ENCODE measurements around the gene TRIM13.
"Not testable (repeated sequence)": the region's sequence is repeated elsewhere in the genome, so short reads cannot be mapped to it uniquely, and the experiment has no call there.

TRIM13 gene

DNA sequence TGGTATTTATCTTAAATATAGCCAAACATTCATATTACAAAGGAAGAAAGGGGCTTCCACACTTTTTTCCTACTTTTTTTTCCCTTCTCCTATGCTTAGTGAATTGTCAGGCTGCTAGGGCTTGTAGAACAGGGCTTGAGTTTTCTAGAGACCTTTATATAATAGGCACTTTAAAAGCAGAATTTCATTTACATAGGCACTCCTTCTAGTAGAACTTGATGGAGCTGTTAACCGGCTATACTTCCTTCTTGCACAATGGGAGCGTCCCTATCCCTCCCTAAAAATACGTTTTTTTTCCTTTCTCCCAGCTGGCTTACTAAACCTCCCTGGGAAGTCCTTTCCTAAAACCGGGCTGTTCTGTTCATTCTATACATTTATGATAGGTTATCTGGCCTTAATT is 1.1 kb downstream of the TRIM13 start:
- ATAC-seq: no peak

DNA sequence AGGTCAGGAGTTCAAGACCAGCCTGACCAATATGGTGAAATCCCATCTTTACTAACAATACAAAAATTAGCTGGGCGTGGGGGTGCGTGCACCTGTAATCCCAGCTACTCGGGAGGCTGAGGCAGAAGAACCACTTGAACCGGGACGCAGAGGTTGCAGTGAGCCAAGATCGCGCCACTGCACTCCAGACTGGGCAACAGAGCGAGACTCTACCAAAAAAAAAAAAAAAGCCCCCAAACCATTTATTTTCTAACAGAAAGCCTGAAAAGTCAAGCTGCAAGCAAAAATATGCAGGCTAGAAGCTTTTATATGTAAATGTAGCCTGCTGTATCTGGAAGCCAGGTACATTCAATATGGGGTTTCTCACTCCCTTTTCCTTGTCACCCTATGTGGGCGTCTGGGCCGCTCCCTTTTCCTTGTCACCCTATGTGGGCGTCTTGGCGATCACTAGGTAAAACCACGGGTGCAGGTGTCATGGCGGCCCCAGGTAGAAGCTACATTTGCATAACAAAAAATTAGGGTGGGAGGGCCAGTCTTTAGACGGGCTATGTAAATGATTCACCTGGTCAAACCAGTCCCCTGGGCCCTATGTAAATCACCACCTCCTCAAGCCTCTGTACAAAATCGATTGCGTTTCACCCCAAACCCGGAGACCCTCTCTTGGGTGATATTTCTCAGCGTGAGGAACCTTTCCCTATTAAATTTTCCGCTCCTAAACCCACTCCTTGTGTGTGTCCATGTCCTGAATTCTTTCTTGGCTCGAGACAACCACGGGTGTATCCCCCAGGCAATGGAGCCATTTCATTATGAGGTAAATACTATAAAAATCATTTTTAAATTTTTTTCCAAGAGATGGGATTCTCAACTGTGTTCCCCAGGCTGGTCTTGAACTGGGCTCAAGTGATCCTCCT is 2.1 kb downstream of the TRIM13 start:
- no peak for ATAC-seq

DNA sequence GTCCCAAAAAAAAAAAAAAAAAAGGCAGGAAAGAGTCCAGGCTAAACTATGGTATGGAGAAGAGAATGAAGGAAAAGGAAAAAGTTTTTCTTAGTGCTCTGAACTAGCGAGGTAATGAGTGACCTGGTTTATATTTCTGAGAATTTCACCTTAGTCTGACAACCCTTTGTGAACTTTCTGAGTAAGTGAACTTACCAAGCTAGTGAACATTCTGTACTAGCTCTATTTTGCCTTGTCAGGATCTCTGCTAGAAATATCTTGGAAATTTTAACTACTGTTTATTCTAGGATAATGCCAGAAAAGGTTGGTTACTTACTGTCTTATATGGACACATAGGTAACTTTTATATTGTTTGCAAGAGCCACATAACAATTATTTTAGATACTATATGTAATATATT is 4.4 kb downstream of the TRIM13 start:
- ATAC-seq: no peak

- no peak for ATAC-seq
Measured at GRCh38 chr13:50006426-50007135, 9.7 kb downstream of the TRIM13 start.

GRCh38 chr13:50011461-50011860 is 14.6 kb downstream of the TRIM13 start:
- ATAC-seq: no peak

DNA sequence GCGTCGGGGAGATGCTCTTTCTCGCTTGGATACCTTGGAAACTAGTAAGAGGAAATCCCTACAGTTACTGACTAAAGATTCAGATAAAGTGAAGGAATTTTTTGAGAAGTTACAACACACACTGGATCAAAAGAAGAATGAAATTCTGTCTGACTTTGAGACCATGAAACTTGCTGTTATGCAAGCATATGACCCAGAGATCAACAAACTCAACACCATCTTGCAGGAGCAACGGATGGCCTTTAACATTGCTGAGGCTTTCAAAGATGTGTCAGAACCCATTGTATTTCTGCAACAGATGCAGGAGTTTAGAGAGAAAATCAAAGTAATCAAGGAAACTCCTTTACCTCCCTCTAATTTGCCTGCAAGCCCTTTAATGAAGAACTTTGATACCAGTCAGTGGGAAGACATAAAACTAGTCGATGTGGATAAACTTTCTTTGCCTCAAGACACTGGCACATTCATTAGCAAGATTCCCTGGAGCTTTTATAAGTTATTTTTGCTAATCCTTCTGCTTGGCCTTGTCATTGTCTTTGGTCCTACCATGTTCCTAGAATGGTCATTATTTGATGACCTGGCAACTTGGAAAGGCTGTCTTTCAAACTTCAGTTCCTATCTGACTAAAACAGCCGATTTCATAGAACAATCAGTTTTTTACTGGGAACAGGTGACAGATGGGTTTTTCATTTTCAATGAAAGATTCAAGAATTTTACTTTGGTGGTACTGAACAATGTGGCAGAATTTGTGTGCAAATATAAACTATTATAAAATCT is 15.7 kb downstream of the TRIM13 start:
- ATAC-seq: no peak

DNA sequence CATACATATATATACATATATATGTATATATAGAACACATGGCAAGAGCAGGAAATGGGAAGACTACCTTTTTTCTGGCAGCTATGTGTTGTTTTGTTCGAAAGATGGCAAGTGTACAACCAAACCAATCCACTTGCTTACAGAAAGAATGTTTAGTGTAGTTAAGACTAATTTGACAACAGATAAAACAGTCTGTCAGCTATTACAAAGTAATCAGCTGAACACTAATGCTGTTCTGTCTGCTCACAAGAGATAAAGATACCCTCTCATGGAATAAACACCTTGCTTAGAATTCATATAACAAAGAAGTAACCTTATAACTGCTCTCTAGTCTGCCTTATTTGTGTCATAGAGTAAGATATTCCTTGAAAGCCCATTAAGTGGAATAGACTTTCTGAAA is 17.5 kb downstream of the TRIM13 start:
- no peak for ATAC-seq

GRCh38 chr13:50015258-50015657 is 18.4 kb downstream of the TRIM13 start, which contains the start of gene KCNRG:
KCNRG (plus strand) TSS chr13:50015444; CDS start chr13:50015494, 50 bp downstream.
- no peak for ATAC-seq

- ATAC-seq: no peak
Measured at GRCh38 chr13:50015750-50016149, 18.9 kb downstream of the TRIM13 start.

DNA sequence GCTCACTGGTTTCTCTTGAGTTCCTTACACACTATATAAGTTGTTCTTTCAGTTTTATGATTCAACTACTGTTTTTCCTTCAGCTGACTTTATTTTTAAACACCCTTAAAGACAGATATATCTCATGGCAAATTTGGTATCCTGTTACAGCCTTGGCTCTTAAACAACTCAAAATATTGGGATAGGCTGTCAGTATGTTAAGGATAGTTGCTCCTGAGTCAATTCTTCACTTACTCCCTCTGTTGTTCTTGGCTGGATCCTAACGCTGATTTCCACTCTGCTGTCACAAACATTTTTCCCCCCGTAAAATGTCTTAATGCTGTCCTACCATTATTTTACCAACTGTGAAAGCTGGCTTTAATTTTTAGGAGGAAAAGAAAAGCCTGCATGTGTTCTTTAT is 19.6 kb downstream of the TRIM13 start:
- ATAC-seq: no peak

DNA sequence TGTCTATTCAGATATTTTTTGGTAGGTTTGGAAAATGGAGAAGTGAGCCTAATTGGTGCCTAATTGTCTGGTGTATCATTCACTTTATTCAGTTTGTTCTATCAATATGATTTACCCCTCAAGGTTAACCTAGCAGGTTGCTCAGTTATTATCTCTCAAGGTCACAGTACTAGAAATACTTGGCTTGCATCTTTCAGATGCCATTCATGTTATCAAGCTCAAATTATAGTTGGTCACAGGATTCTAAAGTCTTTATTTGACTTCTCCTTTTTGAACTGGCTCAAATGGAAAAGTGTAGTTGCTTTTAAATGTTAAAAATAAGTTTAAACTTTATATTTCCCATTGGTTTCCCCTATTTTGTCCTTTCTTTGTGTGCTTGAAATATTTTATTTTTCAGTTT is 21.0 kb downstream of the TRIM13 start:
- ATAC-seq: no peak

DNA sequence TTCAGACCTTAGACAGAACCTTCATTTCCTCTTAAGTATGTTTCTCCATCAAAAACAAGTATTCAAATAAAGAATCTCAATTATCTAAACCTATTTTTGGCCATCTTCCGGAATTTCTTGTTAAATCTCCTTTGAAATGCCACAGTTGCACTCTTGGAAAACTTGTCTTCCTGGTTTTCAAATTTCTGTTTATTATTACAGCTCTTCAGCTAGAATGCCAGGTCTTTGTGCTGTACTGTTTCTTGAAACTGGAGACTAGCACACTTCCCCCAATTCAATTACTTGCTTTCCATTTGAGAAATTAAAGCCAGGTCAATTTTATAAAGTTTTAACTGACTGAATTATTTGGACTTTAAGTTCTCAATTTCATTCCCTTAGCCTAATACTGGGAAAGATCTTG is 28.6 kb downstream of the TRIM13 start:
- no peak for ATAC-seq

DNA sequence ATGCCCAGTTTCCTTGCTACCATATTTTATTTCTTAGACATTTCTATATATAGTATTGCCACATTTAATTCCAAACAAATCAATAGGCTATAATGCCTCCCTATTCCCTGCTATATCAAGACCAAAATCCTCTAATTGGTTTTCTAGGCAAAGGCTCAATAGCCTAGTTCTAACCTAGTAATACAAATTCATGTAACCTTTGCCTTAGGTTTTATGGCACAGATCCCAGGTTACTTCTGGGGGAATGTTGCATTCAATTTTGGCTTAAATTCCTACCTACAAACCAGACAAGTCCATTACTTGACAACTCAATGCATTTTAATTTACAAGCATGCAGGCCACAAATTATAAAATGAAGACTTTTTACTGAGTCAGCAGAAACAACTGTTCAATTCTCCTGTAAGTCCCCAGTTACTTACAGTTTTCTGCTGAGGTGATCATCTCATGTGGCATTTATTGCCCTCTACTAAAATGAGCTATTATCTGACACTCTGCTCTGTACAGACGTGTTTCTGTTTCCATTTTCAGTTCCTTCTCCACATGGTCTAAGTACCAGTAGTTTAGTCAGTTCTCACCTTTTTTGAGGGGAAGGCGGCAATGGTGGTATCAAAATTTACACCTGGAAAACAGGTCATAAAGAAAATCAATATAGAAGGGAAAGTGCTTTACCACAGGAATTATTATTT is 30.1 kb downstream of the TRIM13 start:
- ATAC-seq: peak; percentile 60 to 70

GRCh38 chr13:50030315-50030714 is 33.5 kb downstream of the TRIM13 start:
- no peak for ATAC-seq

DNA sequence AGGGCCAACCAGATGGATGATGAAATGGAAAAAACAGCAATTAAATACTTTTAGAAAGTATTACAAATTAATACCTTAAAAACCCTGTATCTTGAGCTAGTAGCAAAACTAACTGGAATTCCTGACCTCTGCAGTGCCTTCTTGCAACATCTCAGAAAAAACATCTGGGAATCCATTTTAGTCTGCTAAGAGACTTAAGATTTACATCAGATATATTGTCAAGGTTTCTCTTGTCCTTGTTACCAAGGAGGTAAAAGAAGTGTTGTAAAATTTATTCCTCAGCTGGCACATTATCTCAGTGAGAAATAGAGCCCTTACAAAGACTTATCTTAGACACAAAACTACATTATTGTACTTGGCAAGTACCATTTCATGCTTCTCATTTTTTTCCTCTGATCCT is 36.9 kb downstream of the TRIM13 start:
- ATAC-seq: no peak

GRCh38 chr13:50037788-50038187 is 40.9 kb downstream of the TRIM13 start:
- no peak for ATAC-seq

DNA sequence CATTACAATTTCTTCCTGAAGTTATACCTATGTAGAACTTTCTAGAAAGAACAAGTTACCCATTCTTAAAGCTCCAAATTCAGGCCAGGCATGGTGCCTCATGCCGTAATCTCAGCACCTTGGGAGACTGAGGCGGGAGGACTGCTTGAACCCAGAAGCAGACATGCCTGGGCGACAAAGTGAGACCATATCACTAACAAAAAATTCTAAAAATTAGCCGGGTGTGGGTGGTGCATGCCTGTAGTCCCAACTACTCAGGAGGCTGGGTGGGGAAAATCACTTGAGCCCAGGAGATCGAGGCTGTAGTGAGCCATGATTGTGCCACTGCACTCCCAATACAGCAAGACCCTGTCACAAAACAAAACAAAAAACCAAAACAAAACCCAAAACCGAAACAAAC is 41.4 kb downstream of the TRIM13 start:
- no peak for ATAC-seq

GRCh38 chr13:50052478-50052877 is 55.6 kb downstream of the TRIM13 start:
- ATAC-seq: no peak

DNA sequence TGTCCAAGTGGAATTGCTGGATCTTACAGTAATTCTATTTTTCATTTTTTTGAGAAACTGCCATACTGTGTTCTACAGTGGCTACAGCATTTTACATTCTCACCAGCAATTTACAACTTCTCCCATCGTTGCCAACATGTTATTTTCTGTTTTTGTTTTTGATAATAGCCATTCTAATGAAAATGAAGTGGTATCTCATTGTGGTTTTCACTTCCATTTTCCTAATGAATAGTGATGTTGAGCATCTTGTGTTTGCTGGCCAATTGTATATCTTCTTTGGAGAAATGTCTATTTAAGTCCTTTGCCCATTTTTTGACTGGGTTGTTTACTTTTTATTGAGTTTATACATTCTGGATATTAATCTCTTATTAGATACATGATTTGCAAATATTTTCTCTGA is 57.0 kb downstream of the TRIM13 start:
- ATAC-seq: no peak

- no peak for ATAC-seq
Measured at GRCh38 chr13:50055454-50055853, 58.6 kb downstream of the TRIM13 start.

DNA sequence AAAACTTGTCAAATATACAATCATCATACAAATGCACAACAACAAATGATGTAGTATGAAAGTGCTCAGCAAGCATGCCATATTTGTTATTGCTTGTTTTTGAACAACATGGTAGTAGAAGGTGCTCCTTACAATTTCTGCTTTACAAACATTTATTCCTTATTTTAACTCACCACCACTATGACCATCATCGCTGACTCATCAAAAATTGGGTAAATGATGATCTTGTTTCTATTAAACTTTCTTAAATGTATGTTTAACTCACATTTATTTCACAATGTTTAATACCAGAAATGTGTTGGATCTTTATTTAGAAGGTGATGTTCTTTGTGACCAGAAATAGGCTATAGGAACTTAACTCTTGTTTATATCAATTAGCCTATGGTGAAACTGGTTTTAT is 63.9 kb downstream of the TRIM13 start:
- ATAC-seq: no peak

DNA sequence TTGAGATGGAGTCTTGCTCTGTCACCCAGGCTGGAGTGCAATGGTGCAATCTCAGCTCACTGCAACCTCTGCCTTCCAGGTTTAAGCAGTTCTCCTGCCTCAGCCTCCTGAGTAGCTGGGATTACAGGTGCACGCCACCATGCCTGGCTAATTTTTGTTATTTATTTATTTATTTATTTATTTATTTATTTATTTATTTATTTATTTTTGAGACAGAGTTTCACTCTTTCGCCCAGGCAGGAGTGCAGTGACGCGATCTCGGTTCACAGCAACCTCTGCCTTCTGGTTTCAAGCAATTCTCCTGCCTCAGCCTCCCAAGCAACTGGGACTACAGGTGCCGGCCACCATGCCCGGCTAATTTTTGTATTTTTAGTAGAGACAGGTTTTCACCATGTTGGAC is 65.5 kb downstream of the TRIM13 start:
- not testable (repeated sequence) for ATAC-seq

- ATAC-seq: no peak
Measured at GRCh38 chr13:50065712-50066111, 68.9 kb downstream of the TRIM13 start.

Measured in activated CD4-positive, CD25-positive, alpha-beta regulatory T cell treated with anti-CD3 and anti-CD28 coated beads, Interleukin-2, amount 50 U/mL, for 24 hours (primary cell).